ENCODE results near the gene WFDC8.

WFDC8 gene

DNA sequence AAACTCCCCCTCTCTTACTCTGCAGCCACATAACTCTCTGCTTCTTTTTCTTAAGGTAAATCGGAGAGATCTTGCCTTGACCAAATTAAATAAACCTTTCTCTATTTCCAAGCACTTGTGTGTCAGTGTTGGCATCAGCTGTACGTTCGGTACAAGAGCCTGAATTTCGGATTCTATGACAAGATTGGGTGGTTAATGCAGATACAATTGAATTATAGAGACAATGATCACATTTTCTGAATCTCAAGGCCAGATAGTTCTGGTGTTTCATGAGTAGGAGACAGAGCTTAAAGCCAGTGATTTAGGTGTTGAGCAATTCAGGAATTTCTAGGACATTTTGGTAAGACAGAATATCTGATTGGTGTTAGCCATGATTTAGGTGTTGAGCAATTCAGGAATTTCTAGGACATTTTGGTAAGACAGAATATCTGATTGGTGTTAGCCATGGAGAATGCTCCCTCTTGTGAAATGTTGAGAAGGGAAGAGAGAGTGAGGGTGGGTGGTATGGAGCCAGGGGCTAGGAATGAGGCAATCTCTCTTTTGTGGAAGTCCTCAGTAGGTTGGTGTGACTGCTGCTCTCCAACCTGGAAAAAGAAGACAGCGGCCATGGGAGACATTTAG, 68.7 kb downstream of the WFDC8 start:
- no peak for DNase-seq (ENCODE audit: low read depth, low spot score)
- no peak overlapping the region for H3K27ac ChIP-seq
- no peak overlapping the region for H3K4me3 ChIP-seq
- H3K9me3 ChIP-seq (ENCODE audit: low read depth, low read length): no peaks in the 10 kb centered on the region
- no peaks in the 10 kb centered on the region for H3K36me3 ChIP-seq (ENCODE audit: insufficient read depth, low read length)
- no peak for TF ChIP-seq FOXP2 (optimal IDR thresholded peaks at IDR 0.05; ENCODE audit: control extremely low read depth, extremely low read length, insufficient read depth)
- TF ChIP-seq EZH2 (IDR thresholded peaks at IDR 0.05): no peak
- no peak for TF ChIP-seq POLR2AphosphoS5 (IDR thresholded peaks at IDR 0.05; ENCODE audit: borderline replicate concordance, low read depth, low read length)
- no peak overlapping the region for H3K9ac ChIP-seq (ENCODE audit: insufficient read length)

DNA sequence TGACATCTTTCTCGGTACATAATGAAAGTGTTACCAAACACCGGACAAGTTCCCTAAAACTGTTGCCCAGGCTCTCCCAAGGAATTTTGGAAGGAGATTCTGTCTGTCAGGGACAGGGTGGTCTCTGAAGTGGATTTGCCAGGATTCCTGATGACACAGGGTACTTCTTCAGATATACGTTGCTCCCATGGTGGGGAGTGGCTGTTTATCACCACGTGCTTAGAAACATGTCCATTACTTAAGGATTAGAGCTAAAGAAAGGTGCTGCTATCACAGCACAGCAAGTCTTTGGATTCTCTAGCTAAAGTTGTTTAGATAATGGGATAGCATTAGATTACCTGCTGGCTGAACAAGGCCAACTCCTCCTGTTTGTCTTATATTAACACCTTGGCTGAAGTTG, 70.0 kb downstream of the WFDC8 start:
- TF ChIP-seq POLR2AphosphoS5 (IDR thresholded peaks at IDR 0.05; ENCODE audit: borderline replicate concordance, low read depth, low read length) (no peak), FOXP2 (optimal IDR thresholded peaks at IDR 0.05; ENCODE audit: control extremely low read depth, extremely low read length, insufficient read depth) (no peak), EZH2 (IDR thresholded peaks at IDR 0.05) (no peak)
- no peak overlapping the region for H3K27ac ChIP-seq
- no peak for DNase-seq (ENCODE audit: low read depth, low spot score)
- no peaks in the 10 kb centered on the region for H3K9me3 ChIP-seq (ENCODE audit: low read depth, low read length)
- H3K9ac ChIP-seq (ENCODE audit: insufficient read length): no peak overlapping the region
- no peak overlapping the region for H3K4me3 ChIP-seq
- H3K36me3 ChIP-seq (ENCODE audit: insufficient read depth, low read length): no peaks in the 10 kb centered on the region

DNA sequence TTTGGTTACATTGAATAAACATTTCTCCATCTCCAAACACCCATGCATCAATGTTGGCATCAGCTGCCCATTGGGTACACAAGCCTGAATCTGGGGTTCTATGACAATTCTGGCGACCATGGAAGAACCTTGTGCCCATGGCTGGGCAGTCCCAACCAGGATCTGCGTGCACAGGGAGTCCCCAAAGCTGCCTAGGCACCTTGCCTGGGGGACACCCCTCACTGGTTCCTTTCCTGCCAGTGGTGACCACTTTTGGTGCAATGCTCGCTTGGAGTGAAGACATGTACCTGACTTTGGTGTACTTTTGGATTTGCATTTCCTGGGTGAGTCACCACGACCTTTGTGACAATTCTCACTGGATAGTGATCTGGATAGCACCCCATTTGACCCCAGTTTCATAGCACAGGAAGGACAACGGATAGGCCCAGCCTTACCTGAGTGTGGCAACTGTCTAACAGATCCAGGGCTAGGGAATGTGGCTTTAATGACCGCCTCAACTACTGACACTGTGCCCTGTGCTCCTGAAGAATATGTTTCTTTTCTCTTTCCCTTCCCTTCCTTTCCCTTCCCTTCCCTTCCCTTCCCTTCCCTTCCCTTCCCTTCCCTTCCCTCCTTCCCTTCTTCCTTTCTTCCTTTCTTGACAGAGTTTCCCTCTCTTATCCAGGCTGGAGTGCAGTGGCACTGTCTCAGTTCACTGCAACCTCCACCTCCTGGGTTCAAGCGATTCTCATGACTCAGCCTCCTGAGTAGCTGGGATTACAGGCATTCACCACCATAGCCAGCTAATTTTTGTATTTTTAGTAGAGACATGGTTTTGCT, 70.8 kb downstream of the WFDC8 start:
- H3K4me3 ChIP-seq: no peak overlapping the region
- TF ChIP-seq POLR2AphosphoS5 (IDR thresholded peaks at IDR 0.05; ENCODE audit: borderline replicate concordance, low read depth, low read length) (no peak), EZH2 (IDR thresholded peaks at IDR 0.05) (no peak), FOXP2 (optimal IDR thresholded peaks at IDR 0.05; ENCODE audit: control extremely low read depth, extremely low read length, insufficient read depth) (no peak)
- no peaks in the 10 kb centered on the region for H3K9me3 ChIP-seq (ENCODE audit: low read depth, low read length)
- H3K27ac ChIP-seq: no peak overlapping the region
- H3K9ac ChIP-seq (ENCODE audit: insufficient read length): no peak overlapping the region
- DNase-seq (ENCODE audit: low read depth, low spot score): no peak
- no peaks in the 10 kb centered on the region for H3K36me3 ChIP-seq (ENCODE audit: insufficient read depth, low read length)

DNA sequence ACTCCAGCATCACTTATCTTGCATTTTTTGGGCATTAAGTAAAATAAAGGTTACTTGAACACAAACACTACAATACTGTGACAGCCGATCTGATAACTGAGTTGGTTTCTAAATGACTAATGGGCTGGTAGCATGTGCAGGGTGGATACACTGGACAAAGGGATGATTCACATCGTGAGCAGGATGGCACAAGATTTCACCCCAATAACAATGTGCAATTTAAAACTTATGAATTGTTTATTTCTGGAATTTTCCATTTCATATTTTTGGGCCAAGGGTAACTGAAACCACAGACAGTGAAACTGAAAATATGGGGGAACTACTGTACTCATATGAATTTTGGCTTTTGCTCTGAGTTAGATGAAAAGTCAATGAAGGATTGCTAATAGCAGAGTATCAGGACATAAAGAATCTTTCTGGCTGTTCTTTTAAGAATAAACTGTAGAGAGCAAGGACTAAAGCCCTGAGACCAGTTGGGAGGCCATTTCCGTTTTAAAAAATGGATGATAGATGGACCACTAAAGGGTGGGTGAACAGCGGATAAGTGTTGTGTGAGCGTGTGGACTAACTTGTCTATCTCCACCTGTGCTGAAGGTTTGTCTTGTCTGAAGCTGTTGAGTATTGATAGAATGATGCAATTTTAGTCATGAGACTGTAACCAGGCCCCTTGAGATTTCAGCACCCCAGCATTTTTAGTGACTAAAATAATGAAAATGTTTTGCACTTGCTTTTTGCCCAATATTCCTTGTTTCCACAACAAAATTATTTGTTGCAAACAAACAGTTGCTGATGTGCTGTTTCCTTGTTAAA, 71.9 kb downstream of the WFDC8 start:
- Histone ChIP-seq H3K27ac (no peak overlapping the region), H3K9ac (ENCODE audit: insufficient read length) (no peak overlapping the region), H3K4me3 (no peak overlapping the region), H3K36me3 (ENCODE audit: insufficient read depth, low read length) (no peaks in the 10 kb centered on the region), H3K9me3 (ENCODE audit: low read depth, low read length) (no peaks in the 10 kb centered on the region)
- DNase-seq (ENCODE audit: low read depth, low spot score): no peak
- TF ChIP-seq FOXP2 (optimal IDR thresholded peaks at IDR 0.05; ENCODE audit: control extremely low read depth, extremely low read length, insufficient read depth): no peak
- no peak for TF ChIP-seq EZH2 (IDR thresholded peaks at IDR 0.05)
- TF ChIP-seq POLR2AphosphoS5 (IDR thresholded peaks at IDR 0.05; ENCODE audit: borderline replicate concordance, low read depth, low read length): no peak

DNA sequence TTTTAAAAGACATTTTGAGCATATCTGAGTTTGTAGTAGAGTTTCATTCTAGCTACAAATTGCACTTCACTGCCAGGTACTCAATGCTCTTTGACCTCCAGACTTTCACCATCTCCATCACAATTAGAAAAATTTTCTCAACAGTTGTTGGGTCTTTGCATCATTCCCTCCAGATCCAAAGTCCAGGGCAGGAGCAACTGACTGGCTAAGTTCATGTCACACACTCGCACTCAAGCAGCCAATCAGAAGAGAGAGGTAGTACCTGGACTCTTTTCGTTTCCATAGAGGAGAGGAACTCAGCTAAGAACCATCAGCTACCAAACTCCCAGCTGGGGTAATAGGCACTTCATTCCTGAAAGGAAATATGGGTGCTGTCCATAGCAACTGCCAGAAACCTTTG, 72.7 kb downstream of the WFDC8 start:
- H3K9me3 ChIP-seq (ENCODE audit: low read depth, low read length): no peaks in the 10 kb centered on the region
- no peak for DNase-seq (ENCODE audit: low read depth, low spot score)
- no peak overlapping the region for H3K9ac ChIP-seq (ENCODE audit: insufficient read length)

DNA sequence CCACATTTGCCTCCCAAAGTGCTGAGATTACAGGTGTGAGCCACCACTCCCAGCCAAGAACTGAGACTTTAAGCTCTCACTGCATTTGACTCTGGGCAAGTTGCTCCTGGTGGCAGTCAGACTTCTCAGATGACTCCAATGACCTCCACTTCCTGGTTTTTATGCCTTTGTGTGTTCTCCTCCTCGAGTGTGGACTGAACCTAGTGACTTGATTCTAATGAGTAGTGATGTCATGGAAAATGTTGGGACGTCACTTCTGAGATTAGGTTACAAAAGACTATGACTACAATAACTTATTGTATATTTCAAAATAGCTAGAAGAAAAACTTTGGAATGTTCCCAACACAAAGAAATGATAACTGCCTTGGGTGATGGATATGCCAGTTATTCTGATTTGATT, 75.7 kb downstream of the WFDC8 start:
- Histone ChIP-seq H3K27ac (no peak overlapping the region), H3K9ac (ENCODE audit: insufficient read length) (no peak overlapping the region), H3K36me3 (ENCODE audit: insufficient read depth, low read length) (no peaks in the 10 kb centered on the region), H3K9me3 (ENCODE audit: low read depth, low read length) (no peaks in the 10 kb centered on the region), H3K4me3 (no peak overlapping the region)
- DNase-seq (ENCODE audit: low read depth, low spot score): no peak
- no peak for TF ChIP-seq EZH2 (IDR thresholded peaks at IDR 0.05)
- TF ChIP-seq POLR2AphosphoS5 (IDR thresholded peaks at IDR 0.05; ENCODE audit: borderline replicate concordance, low read depth, low read length): no peak
- no peak for TF ChIP-seq FOXP2 (optimal IDR thresholded peaks at IDR 0.05; ENCODE audit: control extremely low read depth, extremely low read length, insufficient read depth)

More for the DNA sequence above, 72.7 kb downstream of the WFDC8 start:
- H3K36me3 ChIP-seq (ENCODE audit: insufficient read depth, low read length): no peaks in the 10 kb centered on the region
- H3K27ac ChIP-seq: no peak overlapping the region
- TF ChIP-seq EZH2 (IDR thresholded peaks at IDR 0.05): no peak
- TF ChIP-seq FOXP2 (optimal IDR thresholded peaks at IDR 0.05; ENCODE audit: control extremely low read depth, extremely low read length, insufficient read depth): no peak
- no peak for TF ChIP-seq POLR2AphosphoS5 (IDR thresholded peaks at IDR 0.05; ENCODE audit: borderline replicate concordance, low read depth, low read length)
- no peak overlapping the region for H3K4me3 ChIP-seq

DNA sequence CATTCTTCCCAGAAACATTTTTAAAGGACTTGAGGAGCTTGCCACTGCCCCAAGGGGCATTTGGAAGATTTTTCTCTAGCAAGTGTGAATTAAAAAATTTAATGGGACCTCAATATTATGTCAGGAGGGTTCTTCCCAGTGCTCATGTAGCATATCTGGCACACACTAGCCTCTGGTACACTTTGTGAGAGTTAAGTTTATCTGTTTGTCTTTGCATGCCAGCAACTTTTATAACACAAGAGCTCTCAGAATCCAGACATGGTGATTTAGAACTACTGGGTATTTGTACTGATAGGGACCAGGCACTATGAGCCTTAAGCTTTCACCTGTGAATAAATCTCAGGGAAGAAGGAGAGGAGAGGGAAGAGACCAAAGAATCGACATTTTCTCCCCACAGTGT, 76.5 kb downstream of the WFDC8 start:
- no peak for DNase-seq (ENCODE audit: low read depth, low spot score)
- no peaks in the 10 kb centered on the region for H3K9me3 ChIP-seq (ENCODE audit: low read depth, low read length)
- no peaks in the 10 kb centered on the region for H3K36me3 ChIP-seq (ENCODE audit: insufficient read depth, low read length)
- TF ChIP-seq POLR2AphosphoS5 (IDR thresholded peaks at IDR 0.05; ENCODE audit: borderline replicate concordance, low read depth, low read length) (no peak), EZH2 (IDR thresholded peaks at IDR 0.05) (no peak), FOXP2 (optimal IDR thresholded peaks at IDR 0.05; ENCODE audit: control extremely low read depth, extremely low read length, insufficient read depth) (no peak)
- no peak overlapping the region for H3K9ac ChIP-seq (ENCODE audit: insufficient read length)
- H3K27ac ChIP-seq: no peak overlapping the region
- no peak overlapping the region for H3K4me3 ChIP-seq

Measured in SK-N-MC (cell line).